H1 (cell line): ENCODE data around the gene FAM120B.

ENCODE experiments used
- ATF2 ChIP-seq: IDR thresholded peaks from 2 replicates; pipeline ENCODE4 v1.6.1; 2012; ENCODE audit warnings: low read length, inconsistent platforms
- CREB1 ChIP-seq: IDR thresholded peaks from 2 replicates; pipeline ENCODE4 v1.6.1; 2012; ENCODE audit warnings: inconsistent platforms
- EZH2 ChIP-seq: fragments of 200-600 bp; sonication (generic); IDR thresholded peaks from 2 replicates; pipeline ENCODE4 v1.7.1; 2012; ENCODE audit warnings: low read depth, mild to moderate bottlenecking, moderate library complexity, low read length, inconsistent platforms; ENCODE audit not compliant: severe bottlenecking
- HDAC6 ChIP-seq: IDR thresholded peaks from one replicate; pipeline ENCODE4 v1.7.1; 2012; ENCODE audit warnings: low read depth, mild to moderate bottlenecking, inconsistent platforms, low read length, moderate library complexity
- JUND ChIP-seq: IDR thresholded peaks from 2 replicates; pipeline ENCODE4 v1.6.1; 2011; ENCODE audit warnings: mild to moderate bottlenecking, improper control_type of control experiment, low read length
- MAX ChIP-seq: IDR thresholded peaks from 2 replicates; pipeline ENCODE4 v1.6.1; 2012; ENCODE audit warnings: inconsistent platforms
- POLR2A ChIP-seq, 2 experiments: IDR thresholded peaks; 1 replicate in 1 of 2; 2 replicates in 1 of 2; pipeline ENCODE4 v1.6.1; 2011; ENCODE audit warnings: low read depth in 2 of 2, low read length in 2 of 2, mild to moderate bottlenecking in 2 of 2; ENCODE audit errors: control extremely low read depth in 1 of 2
- POLR2AphosphoS5 ChIP-seq: IDR thresholded peaks from 2 replicates; pipeline ENCODE4 v1.6.1; 2011; ENCODE audit warnings: low read depth, low read length
- TAF1 ChIP-seq: IDR thresholded peaks from 2 replicates; pipeline ENCODE4 v1.6.1; 2011; ENCODE audit warnings: mild to moderate bottlenecking, low read depth, low read length
- TF ChIP-seq, protein P1 (sequence below), 3 experiments: IDR thresholded peaks; 1 replicate in 2 of 3; 2 replicates in 1 of 3; pipeline versions ENCODE4 v1.5.1 to v1.6.1; 2011; ENCODE audit warnings: low read length in 3 of 3, mild to moderate bottlenecking in 3 of 3, inconsistent platforms in 2 of 3, low read depth in 1 of 3, moderate library complexity in 1 of 3; ENCODE audit not compliant: insufficient read depth in 1 of 3; ENCODE audit errors: control extremely low read depth in 1 of 3

- TF ChIP-seq EZH2 (no peak), MAX (no peak), ATF2 (no peak), POLR2A (IDR thresholded peaks at IDR 0.05; ENCODE audit: control extremely low read depth in 1 of 2, low read depth in 2 of 2, low read length in 2 of 2) (no peak), JUND (no peak), HDAC6 (no peak), TAF1 (no peak), CREB1 (no peak), POLR2AphosphoS5 (no peak)
- TF ChIP-seq, protein P1, sequence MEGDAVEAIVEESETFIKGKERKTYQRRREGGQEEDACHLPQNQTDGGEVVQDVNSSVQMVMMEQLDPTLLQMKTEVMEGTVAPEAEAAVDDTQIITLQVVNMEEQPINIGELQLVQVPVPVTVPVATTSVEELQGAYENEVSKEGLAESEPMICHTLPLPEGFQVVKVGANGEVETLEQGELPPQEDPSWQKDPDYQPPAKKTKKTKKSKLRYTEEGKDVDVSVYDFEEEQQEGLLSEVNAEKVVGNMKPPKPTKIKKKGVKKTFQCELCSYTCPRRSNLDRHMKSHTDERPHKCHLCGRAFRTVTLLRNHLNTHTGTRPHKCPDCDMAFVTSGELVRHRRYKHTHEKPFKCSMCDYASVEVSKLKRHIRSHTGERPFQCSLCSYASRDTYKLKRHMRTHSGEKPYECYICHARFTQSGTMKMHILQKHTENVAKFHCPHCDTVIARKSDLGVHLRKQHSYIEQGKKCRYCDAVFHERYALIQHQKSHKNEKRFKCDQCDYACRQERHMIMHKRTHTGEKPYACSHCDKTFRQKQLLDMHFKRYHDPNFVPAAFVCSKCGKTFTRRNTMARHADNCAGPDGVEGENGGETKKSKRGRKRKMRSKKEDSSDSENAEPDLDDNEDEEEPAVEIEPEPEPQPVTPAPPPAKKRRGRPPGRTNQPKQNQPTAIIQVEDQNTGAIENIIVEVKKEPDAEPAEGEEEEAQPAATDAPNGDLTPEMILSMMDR (IDR thresholded peaks at IDR 0.05; ENCODE audit: control extremely low read depth in 1 of 3, insufficient read depth in 1 of 3, low read depth in 1 of 3, low read length in 3 of 3) = no peak
These were observed 81.6 kb downstream of the FAM120B start for GRCh38 chr6:170388113-170388512.
